ENCODE results near the gene ACP7.
"Not testable (repeated sequence)": the region's sequence is repeated elsewhere in the genome, so short reads cannot be mapped to it uniquely, and the experiment has no call there.

Gene ACP7

GRCh38 chr19:39130337-39131254 is 46.4 kb downstream of the ACP7 start:
- FAIRE-seq: no peak

GRCh38 chr19:39131255-39131755 is 47.1 kb downstream of the ACP7 start:
- DNase-seq (ENCODE audit: insufficient read length, low spot score) (no peak), FAIRE-seq (no peak)

More at GRCh38 chr19:39130337-39131254, 46.4 kb downstream of the ACP7 start:
- no peak for DNase-seq (ENCODE audit: insufficient read length, low spot score)

GRCh38 chr19:39132344-39132969 is 48.3 kb downstream of the ACP7 start:
- no peak for DNase-seq (ENCODE audit: insufficient read length, low spot score)
- no peak for FAIRE-seq

GRCh38 chr19:39133431-39134270 is 49.5 kb downstream of the ACP7 start:
- no peak for FAIRE-seq

GRCh38 chr19:39135701-39136100 is 51.5 kb downstream of the ACP7 start:
- no peak for DNase-seq (ENCODE audit: insufficient read length, low spot score)
- no peak for FAIRE-seq

More at GRCh38 chr19:39133431-39134270, 49.5 kb downstream of the ACP7 start:
- DNase-seq (ENCODE audit: insufficient read length, low spot score): no peak

GRCh38 chr19:39136225-39136940 is 52.2 kb downstream of the ACP7 start:
- DNase-seq (ENCODE audit: insufficient read length, low spot score) (no peak), FAIRE-seq (no peak)

- no peak for FAIRE-seq
- DNase-seq (ENCODE audit: insufficient read length, low spot score): no peak
Observed at GRCh38 chr19:39137131-39137530, 53.0 kb downstream of the ACP7 start.

- FAIRE-seq (no peak), DNase-seq (ENCODE audit: insufficient read length, low spot score) (no peak)
Observed at GRCh38 chr19:39138221-39139211, 54.3 kb downstream of the ACP7 start.

GRCh38 chr19:39139305-39139874 is 55.2 kb downstream of the ACP7 start:
- FAIRE-seq (no peak), DNase-seq (ENCODE audit: insufficient read length, low spot score) (no peak)

- FAIRE-seq (no peak), DNase-seq (ENCODE audit: insufficient read length, low spot score) (no peak)
Observed at GRCh38 chr19:39139971-39140453, 55.8 kb downstream of the ACP7 start.

GRCh38 chr19:39140594-39140993 is 56.4 kb downstream of the ACP7 start:
- DNase-seq (ENCODE audit: insufficient read length, low spot score): no peak

GRCh38 chr19:39141929-39142328 is 57.8 kb downstream of the ACP7 start:
- DNase-seq (ENCODE audit: insufficient read length, low spot score) (no peak), FAIRE-seq (no peak)

More at GRCh38 chr19:39140594-39140993, 56.4 kb downstream of the ACP7 start:
- no peak for FAIRE-seq

GRCh38 chr19:39142630-39143029 is 58.5 kb downstream of the ACP7 start:
- no peak for DNase-seq (ENCODE audit: insufficient read length, low spot score)
- no peak for FAIRE-seq

GRCh38 chr19:39143757-39144289 is 59.7 kb downstream of the ACP7 start:
- DNase-seq (ENCODE audit: insufficient read length, low spot score); FAIRE-seq: not testable (repeated sequence)

- FAIRE-seq (no peak), DNase-seq (ENCODE audit: insufficient read length, low spot score) (no peak)
Observed at GRCh38 chr19:39144290-39145071, 60.3 kb downstream of the ACP7 start.

GRCh38 chr19:39145180-39145953 is 61.2 kb downstream of the ACP7 start:
- FAIRE-seq: no peak
- no peak for DNase-seq (ENCODE audit: insufficient read length, low spot score)

GRCh38 chr19:39146091-39146490 is 61.9 kb downstream of the ACP7 start:
- DNase-seq (ENCODE audit: insufficient read length, low spot score) (no peak), FAIRE-seq (no peak)
